HL-60 (cell line): ENCODE measurements around the gene TH.

Experiments
- CTCF ChIP-seq: IDR thresholded peaks from one replicate; pipeline ENCODE4 v1.5.1; 2011; ENCODE audit warnings: low read length, control low read depth, inconsistent platforms; ENCODE audit not compliant: insufficient read depth
- POLR2AphosphoS5 ChIP-seq: IDR thresholded peaks from 2 replicates; pipeline ENCODE4 v1.6.1; 2012; ENCODE audit warnings: low read depth
- REST ChIP-seq: IDR thresholded peaks from 2 replicates; pipeline ENCODE4 v1.6.1; 2012; ENCODE audit warnings: low read depth; ENCODE audit not compliant: insufficient replicate concordance

DNA sequence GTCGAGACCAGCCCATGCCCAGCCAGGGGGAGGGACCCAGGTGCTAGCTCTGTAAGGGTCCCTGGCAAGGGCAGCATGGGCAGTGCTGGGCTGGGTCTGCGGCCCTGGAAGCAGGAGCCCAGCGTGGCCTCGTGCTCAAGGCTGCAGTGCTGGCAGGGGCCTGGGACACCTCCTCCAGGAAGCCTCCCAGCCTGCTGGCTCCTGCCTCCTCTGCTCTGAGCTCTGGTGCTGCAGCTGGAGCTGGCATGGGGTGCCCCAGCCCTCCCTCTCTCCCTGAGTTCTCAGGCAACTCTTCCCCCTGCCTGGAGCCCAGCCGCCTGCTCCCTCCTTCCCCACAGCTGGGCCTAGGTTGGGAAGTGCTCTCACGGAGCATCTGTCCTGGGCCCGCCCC is 17.4 kb downstream of the TH start:
- TF ChIP-seq CTCF, result no peak
- no peak for TF ChIP-seq POLR2AphosphoS5
- no peak for TF ChIP-seq REST
